DMS153 (cell line): ENCODE results near the gene LYAR.

ENCODE experiments used
- DNase-seq: peaks from one replicate; lab custom pipeline; 2025; lab: John Stamatoyannopoulos, UW

Gene LYAR

DNA sequence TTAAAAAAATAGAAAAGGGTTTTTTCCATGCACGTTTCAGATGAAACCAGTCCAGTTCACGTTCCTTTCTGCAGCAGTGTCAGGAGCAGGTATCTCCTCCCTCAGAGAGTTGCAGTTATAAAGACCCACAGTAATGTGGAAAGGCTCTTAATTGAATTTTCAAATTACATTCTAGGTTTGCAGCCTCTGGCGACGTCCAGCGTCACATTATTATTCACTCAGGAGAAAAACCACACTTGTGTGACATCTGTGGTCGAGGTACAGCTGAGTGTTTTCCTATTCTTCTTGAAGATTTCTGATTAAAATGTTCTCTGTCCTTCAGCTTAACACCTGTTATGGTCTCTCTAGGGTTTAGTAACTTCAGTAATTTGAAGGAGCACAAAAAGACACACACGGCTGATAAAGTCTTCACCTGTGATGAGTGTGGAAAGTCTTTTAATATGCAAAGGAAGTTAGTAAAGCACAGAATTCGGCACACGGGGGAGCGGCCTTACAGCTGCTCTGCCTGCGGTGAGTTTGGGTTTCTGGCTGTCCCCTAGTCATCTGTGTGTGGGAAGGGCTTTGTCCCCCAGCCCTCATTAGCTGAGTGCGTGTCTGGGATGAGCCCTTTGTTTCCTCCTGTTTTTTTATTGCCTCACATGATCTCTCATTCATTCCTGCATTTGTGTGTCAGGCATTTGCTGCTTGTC, 25.7 kb upstream of the LYAR start:
- DNase-seq, result no peak

DNA sequence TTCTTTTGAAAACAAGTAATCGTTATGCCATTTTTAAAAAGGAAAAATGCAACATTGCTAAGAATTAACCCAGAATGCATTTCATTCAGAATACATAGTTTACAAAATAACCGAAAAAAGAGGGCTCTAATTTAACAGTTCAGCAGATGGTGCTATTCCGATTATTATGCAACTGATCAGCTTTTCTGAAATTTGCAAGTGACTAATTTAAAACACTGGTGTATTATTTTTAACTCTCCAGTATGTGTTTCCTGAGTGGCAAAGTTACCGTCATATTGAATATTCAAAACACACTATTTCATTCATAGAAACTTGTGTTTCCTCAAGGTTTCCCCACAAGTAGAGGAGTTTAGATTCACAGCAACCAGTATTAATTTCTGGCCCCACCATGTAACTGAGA, 21.2 kb upstream of the LYAR start:
- no peak for DNase-seq

- DNase-seq, result no peak
These were observed 19.0 kb upstream of the LYAR start for GRCh38 chr4:4308800-4309441.

- no peak for DNase-seq
These were observed 17.0 kb upstream of the LYAR start for GRCh38 chr4:4306920-4307319.

DNA sequence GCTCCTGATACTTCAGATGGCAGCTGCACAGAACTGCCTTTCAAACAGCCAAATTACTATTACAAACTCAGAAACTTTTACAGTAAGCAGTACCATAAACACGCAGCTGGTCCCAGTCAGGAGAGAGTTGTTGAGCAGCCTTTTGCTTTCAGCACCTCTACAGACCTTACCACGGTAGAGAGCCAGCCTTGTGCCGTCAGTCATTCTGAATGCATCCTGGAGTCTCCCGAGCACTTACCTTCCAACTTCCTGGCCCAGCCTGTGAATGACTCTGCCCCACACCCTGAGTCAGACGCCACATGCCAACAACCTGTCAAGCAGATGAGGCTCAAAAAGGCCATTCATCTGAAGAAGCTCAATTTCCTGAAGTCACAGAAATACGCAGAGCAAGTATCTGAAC, 12.5 kb upstream of the LYAR start:
- no peak for DNase-seq

- DNase-seq, result no peak
These were observed 12.0 kb upstream of the LYAR start for GRCh38 chr4:4302001-4302400.

DNA sequence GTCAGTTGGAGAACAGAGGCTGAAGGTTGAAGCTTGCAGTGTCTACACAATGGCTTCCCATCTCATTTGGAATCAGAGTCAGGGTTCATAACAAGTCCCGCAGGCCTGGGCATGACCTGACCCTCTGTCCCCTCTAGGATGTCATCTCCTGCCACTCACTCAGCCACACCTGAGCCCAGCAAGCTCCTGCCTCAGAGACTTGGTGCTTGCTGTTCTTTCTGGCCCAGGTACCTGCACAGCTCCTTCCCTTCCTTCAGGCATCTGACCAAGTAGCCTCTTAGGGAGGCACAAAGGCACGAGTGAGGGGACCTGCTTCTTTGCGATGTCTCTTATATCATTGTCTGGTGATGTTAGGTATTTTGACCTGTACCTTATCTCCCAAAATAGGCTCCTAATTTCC, 9.1 kb upstream of the LYAR start:
- DNase-seq, result no peak

DNA sequence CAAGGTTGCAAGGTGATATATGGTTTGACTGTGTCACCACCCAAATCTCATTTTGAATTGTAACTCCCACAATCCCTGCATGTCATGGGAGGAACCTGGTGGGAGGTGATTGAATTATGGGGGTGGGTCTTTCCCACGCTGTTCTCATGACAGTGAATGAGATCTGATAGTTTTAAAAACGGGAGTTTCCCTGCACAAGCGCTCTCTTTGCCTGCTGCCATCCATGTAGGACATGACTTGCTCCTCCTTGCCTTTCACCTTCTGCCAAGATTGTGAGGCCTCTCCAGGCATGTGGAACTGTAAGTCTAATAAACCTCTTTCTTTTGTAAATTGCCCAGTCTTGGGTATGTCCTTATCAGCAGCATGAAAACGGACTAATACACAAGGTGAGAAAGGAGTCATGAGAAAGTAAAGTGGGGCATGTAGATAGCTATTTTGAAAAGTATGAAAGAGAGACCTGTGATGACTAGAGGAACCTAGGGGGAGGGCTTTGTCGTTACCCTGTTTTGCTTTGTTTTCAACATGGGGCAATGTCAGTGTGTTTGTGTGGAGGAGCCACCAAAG, 6.4 kb upstream of the LYAR start:
- no peak for DNase-seq

DNA sequence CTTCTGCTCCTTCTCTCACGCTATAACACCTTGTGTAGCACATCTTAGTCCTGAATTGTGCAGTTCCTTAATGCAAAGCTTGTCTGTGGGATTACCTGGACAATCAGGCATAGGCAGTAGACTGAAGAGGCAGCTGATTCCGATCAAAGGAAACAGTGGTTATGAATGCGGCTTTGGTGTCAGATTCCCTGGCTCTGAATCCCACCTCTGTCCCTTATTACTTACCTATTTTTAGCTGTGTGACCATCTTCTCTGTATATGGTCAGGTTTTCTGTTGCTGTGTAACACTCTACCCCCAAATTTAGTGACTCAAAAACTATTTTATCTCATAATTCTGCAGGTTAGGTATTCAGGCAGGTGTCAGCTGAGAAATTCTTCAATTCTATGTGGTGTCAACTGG, 3.3 kb upstream of the LYAR start:
- no peak for DNase-seq

DNA sequence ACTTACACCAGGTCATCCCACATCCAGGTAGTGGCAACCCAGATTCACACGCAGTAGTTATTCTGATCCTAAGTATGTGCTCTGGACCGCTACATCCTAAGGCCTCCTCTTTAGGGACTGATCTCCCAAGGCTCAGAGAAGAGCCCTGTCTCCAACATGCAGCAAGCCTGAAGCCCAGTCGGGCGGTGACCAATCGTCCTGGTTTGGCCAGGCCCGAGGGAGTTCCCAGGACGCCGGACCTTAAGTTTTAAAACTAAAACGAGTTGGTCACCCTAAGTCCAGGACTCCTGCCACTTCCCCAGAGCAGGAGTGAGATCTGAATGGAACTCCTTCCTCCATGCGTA, 385 bp downstream of the LYAR start:
- DNase-seq, result no peak

- DNase-seq, result no peak
These were observed 899 bp downstream of the LYAR start for GRCh38 chr4:4289055-4289454.

DNA sequence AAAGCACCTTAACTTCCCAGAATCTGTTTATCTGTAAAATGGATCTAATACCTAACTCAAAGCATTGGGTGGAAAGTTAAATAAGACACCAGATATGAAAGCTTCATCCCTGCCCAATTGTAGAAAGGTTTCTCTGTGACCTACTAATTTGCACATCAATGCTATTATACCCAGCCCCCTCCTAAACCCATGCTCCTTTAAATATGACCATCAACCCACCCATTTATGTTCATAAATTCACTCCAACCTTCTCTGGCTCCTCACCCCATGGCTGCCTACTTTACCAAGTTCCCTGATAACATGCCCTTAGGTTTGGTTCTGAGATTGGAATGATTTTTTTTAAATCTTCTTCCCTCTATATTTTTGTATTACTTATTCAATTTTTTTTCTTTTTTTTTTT, 1.9 kb downstream of the LYAR start:
- no peak for DNase-seq

DNA sequence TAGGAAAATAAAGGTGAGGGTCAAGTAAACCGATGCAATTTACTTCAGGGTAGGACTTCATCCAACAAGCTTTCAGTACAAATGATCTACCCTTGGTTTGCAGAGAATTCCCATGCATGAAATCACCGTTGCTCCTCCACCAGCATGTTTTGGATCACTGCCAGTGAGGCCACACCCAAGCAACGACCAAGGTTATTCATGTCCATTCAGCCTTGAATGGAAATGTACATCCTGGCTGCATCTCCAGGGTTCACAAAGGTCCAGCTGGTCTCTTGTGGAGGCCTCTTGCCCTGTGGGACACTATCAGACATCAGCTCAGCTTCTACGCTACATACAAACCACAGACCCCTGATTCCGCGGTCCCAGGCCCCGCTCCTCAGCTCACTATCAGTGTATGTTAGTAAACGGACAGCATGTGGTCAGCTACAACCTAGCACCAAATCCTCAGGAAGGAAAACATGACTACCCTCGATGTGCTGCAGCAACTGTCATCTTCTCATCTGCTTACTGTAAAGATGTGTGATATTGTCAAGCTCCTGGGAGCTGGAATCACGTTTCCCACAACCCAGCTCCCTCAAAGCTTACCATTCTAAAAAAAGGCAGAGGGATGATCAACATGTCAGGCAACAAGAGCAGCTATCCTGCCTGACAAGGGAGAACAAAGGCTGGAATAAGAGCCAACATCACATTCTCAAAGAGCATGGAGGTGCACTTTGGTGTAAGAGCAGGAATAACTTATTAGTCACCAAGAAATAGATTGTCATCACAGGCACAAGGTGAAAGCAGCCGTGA, 4.9 kb downstream of the LYAR start:
- no peak for DNase-seq

DNA sequence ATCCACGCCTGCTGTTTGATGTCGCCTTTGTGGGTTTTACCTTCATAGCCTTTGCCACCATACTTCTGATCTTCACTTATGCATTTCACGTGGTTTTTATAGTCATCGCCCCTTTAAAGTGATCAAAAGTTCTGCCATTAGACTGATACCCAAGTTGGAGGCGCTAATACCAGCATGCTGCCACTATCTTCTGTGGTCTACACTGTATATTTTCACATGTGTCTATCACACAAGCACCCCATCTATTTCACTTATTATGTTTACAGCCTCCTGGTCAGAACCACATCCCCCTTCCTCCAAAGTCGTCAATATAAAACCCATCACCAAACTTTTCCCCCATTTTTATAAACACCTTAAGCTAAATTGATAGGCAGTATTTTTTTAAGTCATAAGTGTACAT, 8.2 kb downstream of the LYAR start:
- DNase-seq, result no peak

DNA sequence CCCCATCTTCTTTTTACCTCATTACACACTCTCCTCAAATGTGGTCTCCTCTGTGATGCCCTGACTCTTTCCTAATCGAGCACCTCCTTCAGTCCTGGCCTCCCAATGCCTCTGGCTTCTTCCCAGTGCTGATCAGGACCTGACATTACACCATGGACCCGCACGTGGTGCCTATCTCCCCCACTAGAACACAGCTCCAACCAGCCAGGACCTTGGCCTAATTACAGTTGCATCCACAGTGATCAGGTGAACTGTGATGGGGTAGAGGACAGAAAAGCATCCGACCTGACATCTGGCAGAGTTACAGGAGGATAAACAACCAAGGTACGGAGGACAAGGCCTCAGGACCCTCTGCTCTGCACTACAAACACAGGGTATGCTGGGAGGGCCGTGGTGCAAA, 12.4 kb downstream of the LYAR start:
- no peak for DNase-seq

DNA sequence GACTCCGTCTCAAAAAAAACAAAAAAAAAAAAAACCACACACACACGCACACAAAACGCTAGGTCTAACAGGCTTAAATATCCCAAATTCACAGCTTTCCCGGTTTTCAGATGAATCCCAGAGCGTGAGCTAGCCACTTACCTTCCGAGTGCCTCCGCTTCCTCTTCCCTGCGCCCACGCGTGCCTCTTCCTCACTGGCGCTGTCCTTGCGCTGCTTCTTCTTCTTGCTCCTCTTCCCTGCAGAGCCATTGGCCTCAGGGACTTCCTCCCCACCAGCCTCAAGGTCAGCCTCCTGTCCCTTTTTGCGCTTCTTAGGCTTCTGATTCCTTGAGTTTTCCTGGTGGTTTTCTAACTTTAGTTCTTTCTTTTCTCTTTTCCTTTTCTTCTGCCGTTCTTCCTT, 15.7 kb downstream of the LYAR start:
- no peak for DNase-seq

- no peak for DNase-seq
These were observed 18.0 kb downstream of the LYAR start for GRCh38 chr4:4271912-4272311.

- DNase-seq, result no peak
These were observed 19.4 kb downstream of the LYAR start for GRCh38 chr4:4270529-4270928.

DNA sequence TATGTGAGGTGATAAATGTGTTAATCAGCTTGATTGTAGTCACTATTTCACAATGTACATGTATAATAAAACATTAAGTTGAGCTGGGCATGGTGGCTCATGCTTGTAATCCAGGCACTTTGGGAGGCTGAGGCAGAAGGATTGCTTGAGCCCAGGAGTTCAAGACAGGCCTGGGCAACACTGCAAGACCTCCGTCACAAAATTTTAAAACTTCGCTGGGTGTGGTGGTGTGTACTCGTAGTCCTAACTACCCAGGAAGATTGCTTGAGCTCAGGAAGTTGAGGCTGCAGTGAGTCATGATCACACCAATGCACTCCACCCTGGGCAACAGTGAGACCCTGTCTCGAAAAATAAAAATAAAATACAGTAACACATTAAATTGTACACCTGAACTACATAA, 20.1 kb downstream of the LYAR start:
- no peak for DNase-seq

- no peak for DNase-seq
These were observed 20.6 kb downstream of the LYAR start for GRCh38 chr4:4269331-4269731.

- no peak for DNase-seq
These were observed 21.2 kb downstream of the LYAR start for GRCh38 chr4:4268776-4269175.

DNA sequence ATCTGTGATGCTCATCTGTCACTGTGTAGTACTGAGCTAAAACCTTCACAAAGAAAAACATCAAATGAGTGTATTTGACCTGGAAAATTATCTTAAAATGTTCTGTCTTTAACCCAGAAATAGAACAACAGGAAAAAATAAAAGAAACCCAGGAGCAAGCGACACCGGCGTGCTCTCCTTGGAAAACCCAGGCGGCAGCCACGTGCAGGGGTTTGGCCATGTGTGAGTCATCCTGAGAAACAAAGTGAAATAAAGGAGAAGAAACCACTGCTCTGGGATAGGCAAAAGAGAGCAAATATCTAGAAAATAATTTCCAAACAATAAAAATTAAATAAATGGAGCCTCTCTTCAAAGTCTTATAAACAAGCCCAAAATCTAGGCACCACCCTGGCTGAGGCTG, 22.0 kb downstream of the LYAR start:
- DNase-seq, result no peak

DNA sequence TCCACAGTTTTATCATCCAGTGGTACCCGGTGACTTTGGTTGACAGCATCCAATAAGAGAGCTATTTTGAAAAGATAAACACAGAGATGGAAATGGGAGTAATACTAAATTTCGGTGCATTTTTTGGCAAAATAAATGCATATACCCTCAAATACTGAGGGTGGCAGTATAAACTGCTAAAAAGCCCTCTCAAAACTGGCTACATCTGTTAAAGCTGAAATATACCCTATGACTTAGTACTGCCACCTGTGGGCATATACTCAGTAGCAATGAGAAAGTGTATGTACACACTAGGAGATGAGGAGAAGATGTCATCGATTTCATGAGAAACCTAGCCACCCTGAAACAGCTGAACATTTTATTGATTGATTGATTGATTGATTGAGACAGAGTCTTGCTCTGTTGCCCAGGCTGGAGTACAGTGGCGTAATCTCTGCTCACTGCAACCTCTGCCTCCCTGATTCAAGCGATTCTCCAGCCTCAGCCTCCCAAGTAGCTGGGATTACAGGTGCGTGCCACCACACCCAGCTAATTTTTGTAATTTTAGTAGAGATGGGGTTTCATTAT, 29.7 kb downstream of the LYAR start:
- DNase-seq, result peak; percentile 22
